Right atrium auricular region (tissue), 2 donors: ENCODE results near the gene RNF121. TPM values are rescaled to one million over a fixed set of nuclear protein-coding genes. Genes with fewer than 3 reads are reported as not detected.

ENCODE experiments used
- DNase-seq: peaks from one replicate; pipeline ENCODE4 v3.0.0-alpha.2; 2019; ENCODE audit warnings: low spot score
- H3K27ac ChIP-seq, 2 donors: fragments of 200-600 bp; sonication (generic); 1 replicate in 1 of 2; 2 replicates in 1 of 2; pipeline ENCODE4 v1.5.1; 2016 to 2019
- H3K27me3 ChIP-seq, 2 donors: fragments of 200-600 bp; sonication (generic); one replicate each; pipeline versions ENCODE4 v1.5.1 to v1.6.0; 2017 to 2019
- H3K36me3 ChIP-seq: fragments of 200-600 bp; sonication (generic); one replicate; pipeline ENCODE4 v1.5.1; 2016
- H3K4me1 ChIP-seq, 2 donors: fragments of 200-600 bp; sonication (generic); one replicate each; pipeline versions ENCODE4 v1.5.1 to v1.6.0; 2017 to 2019
- H3K4me3 ChIP-seq, 2 donors: fragments of 200-600 bp; sonication (generic); 1 replicate in 1 of 2; 2 replicates in 1 of 2; pipeline ENCODE4 v1.5.1; 2017 to 2019; ENCODE audit warnings: mild to moderate bottlenecking in 1 of 2, moderate library complexity in 1 of 2
- H3K9me3 ChIP-seq, 2 donors: fragments of 200-600 bp; sonication (generic); one replicate each; pipeline ENCODE4 v1.5.1; 2019
- CTCF ChIP-seq, 2 donors: fragments of 200-600 bp; sonication (generic); IDR thresholded peaks; one replicate each; pipeline ENCODE4 v1.5.1; 2019; ENCODE audit warnings: antibody characterized with exemption in 2 of 2
- total RNA-seq, 2 donors: library from RNA; depleted of rRNA; stranded (reverse); fragments of >200 nt; gene quantifications; one replicate each; pipeline ENCODE4 v1.1.0, GENCODE V29; 2016

RNF121 gene
- total RNA-seq, 2 donors from 2014 or later: 21.6 to 25.8 TPM

- H3K4me3 ChIP-seq: peak overlapping the region; percentile 48 to 60
- DNase-seq: peak; percentile 81
- H3K4me1 ChIP-seq: peaks cover 0 to 57% of the 10 kb centered on the region in 2 donors
These were observed 109.6 kb downstream of the RNF121 start for GRCh38 chr11:72038491-72038890.

GRCh38 chr11:72039031-72039855 lies 110.4 kb downstream of the RNF121 start:
- no peaks in the 10 kb centered on the region for H3K27me3 ChIP-seq
- peak overlapping the region; percentile 97 to 98 for H3K27ac ChIP-seq
- no peak for DNase-seq
- H3K36me3 ChIP-seq: peaks cover 17% of the 10 kb centered on the region
- H3K4me1 ChIP-seq: peaks cover 0 to 57% of the 10 kb centered on the region in 2 donors
- TF ChIP-seq CTCF (IDR thresholded peaks at IDR 0.05): no peak
- H3K9me3 ChIP-seq: no peaks in the 10 kb centered on the region
- peak overlapping the region; percentile 48 to 60 for H3K4me3 ChIP-seq

More at GRCh38 chr11:72038491-72038890, 109.6 kb downstream of the RNF121 start:
- Histone ChIP-seq H3K9me3 (no peaks in the 10 kb centered on the region), H3K27ac (peak overlapping the region; percentile 97 to 98), H3K27me3 (no peaks in the 10 kb centered on the region), H3K36me3 (peaks cover 25% of the 10 kb centered on the region)
- TF ChIP-seq CTCF (IDR thresholded peaks at IDR 0.05): no peak

- H3K36me3 ChIP-seq: peaks cover 10% of the 10 kb centered on the region
- H3K4me3 ChIP-seq: peak overlapping the region; percentile 48 to 60
- peaks cover 0 to 57% of the 10 kb centered on the region in 2 donors for H3K4me1 ChIP-seq
- no peaks in the 10 kb centered on the region for H3K27me3 ChIP-seq
- peak overlapping the region; percentile 97 to 98 for H3K27ac ChIP-seq
- no peak for DNase-seq
- TF ChIP-seq CTCF (IDR thresholded peaks at IDR 0.05): no peak
- H3K9me3 ChIP-seq: no peaks in the 10 kb centered on the region
These were observed 111.1 kb downstream of the RNF121 start for GRCh38 chr11:72039856-72040401.

GRCh38 chr11:72040491-72041363 lies 111.9 kb downstream of the RNF121 start:
- peak; percentile 96 for DNase-seq
- Histone ChIP-seq H3K9me3 (no peaks in the 10 kb centered on the region), H3K4me1 (peaks cover 0 to 57% of the 10 kb centered on the region in 2 donors), H3K4me3 (peak overlapping the region; percentile 48 to 60), H3K27me3 (no peaks in the 10 kb centered on the region), H3K27ac (peak overlapping the region; percentile 97 to 98), H3K36me3 (peaks cover 2% of the 10 kb centered on the region)
- no peak for TF ChIP-seq CTCF (IDR thresholded peaks at IDR 0.05)

- peak overlapping the region; percentile 48 to 60 for H3K4me3 ChIP-seq
- DNase-seq: peak; percentile 74
- peak overlapping the region; percentile 97 to 98 for H3K27ac ChIP-seq
- no peak for TF ChIP-seq CTCF (IDR thresholded peaks at IDR 0.05)
- H3K27me3 ChIP-seq: no peaks in the 10 kb centered on the region
- no peaks in the 10 kb centered on the region for H3K36me3 ChIP-seq
- H3K9me3 ChIP-seq: no peaks in the 10 kb centered on the region
- peaks cover 0 to 51% of the 10 kb centered on the region in 2 donors for H3K4me1 ChIP-seq
These were observed 112.7 kb downstream of the RNF121 start for GRCh38 chr11:72041364-72042063.
